ENCODE data around the gene WDR48.

DNA sequence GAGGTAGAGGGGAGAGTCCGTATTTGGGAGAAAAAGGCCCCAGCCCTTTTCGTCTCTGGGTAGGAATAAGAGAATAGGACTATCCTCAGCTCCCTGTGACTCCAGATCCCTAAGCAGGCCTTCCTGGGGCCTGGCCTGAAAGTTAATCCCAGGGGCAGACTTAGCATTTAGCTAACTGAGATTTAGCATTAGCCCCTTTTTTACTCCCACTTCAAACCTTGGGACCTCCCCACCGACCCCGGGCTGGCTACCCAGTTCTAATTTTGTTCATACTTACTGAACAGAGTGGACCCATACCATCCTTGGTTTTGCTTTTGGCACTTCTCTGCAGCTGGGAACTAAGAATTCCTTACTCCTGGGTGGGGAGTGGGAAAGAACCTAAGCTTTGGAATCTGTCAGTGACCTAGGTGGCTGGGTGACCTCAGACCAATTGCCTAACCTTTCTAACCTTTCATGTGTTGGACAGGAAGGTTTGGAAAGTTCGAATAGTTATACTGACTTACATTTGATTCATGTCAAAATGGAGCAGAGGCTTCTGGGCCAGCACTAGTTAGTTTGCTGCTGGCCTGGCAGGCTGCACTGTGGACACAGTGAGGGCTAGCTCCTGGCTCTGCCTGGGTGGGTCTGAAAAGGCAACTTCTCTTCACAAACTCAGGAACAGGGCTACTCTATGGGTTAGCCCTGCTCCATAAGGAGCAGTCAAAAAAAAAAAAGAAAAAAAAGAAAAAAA lies 67.3 kb downstream of the WDR48 start:
- TF ChIP-seq CTCF (IDR thresholded peaks at IDR 0.05) (no peak), POLR2A (IDR thresholded peaks at IDR 0.05) (no peak)

Measured in uterus (tissue), 2 donors.